ENCODE data around the gene CLDN3. TPM values are rescaled to one million over a fixed set of nuclear protein-coding genes. Genes with fewer than 3 reads are reported as not detected.

CLDN3 gene, protein sequence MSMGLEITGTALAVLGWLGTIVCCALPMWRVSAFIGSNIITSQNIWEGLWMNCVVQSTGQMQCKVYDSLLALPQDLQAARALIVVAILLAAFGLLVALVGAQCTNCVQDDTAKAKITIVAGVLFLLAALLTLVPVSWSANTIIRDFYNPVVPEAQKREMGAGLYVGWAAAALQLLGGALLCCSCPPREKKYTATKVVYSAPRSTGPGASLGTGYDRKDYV
- total RNA-seq (2014; rRNA removed; shearing (Covaris generic)) (not detected in 2 replicates), total RNA-seq (2022) (not detected in 2 replicates), Bru-seq, nascent RNA (not detected), BruChase-seq, experiment 1, labeled RNA remaining after a 6-hour chase (not detected), BruChase-seq, experiment 2, labeled RNA remaining after a 2-hour chase (not detected)
- long read RNA-seq, result 0 reads

DNA sequence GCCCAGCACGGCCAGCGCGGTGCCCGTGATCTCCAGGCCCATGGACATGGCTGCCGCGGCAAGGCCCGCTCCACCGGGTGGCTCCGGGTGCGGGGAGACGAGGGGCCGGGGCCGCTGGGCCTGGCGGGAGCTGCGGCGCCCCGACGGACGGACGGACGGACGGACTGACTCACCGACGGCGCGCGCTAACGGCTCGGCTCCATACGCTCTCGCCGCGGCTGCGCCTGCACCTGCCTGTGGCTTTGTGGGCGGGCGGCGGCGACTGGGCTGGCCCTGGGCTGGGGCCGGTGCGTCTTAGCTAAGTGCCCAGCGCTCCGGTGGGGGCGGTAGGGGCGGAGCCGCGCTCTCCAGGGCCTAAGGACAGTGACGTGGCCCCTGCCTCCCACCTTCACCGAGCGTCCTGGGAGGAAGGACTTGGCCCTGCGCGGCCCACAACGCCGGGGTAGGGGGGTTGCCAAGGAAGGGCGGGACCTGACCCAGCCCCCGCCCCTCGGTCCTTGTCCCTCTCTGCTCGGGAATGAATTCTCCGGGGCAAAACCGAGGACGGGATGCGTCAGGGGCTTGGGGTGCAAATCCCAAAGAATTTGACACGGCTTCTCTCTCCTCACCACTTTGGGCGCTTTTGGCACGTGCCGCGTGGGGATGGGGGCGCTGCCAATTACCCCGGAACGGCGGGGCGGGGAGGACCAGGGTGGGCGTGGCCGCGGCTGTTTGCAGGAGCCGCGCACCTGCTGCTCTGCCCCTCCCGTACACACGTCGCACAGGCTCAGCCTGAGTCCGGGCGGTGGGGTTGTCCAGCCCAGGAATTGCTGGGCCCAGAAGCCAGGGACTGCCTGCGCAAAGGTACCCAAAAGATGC, at the start of gene CLDN3:
CLDN3 (minus strand) TSS at position 269 of the 858 bp plus-strand sequence; CDS start at position 48, 221 bp downstream.
- POLR2A ChIA-PET, result interaction anchor here (0.6 kb wide), 1 partner anchor 249 kb away, joined by 3 read pairs; no protein-coding TSS in a partner anchor
- TF ChIP-seq EZH2phosphoT487 (IDR thresholded peaks at IDR 0.05; ENCODE audit: borderline replicate concordance, low read depth, low read length), result no peak
- TF ChIP-seq, protein P1, sequence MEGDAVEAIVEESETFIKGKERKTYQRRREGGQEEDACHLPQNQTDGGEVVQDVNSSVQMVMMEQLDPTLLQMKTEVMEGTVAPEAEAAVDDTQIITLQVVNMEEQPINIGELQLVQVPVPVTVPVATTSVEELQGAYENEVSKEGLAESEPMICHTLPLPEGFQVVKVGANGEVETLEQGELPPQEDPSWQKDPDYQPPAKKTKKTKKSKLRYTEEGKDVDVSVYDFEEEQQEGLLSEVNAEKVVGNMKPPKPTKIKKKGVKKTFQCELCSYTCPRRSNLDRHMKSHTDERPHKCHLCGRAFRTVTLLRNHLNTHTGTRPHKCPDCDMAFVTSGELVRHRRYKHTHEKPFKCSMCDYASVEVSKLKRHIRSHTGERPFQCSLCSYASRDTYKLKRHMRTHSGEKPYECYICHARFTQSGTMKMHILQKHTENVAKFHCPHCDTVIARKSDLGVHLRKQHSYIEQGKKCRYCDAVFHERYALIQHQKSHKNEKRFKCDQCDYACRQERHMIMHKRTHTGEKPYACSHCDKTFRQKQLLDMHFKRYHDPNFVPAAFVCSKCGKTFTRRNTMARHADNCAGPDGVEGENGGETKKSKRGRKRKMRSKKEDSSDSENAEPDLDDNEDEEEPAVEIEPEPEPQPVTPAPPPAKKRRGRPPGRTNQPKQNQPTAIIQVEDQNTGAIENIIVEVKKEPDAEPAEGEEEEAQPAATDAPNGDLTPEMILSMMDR (conservative IDR thresholded peaks at IDR 0.05; ENCODE audit: low read length), result no peak
- CTCF ChIA-PET (ENCODE audit: unreplicated experiment), result no interaction called here
- H3K4me3 ChIP-seq (ENCODE audit: low read depth, low read length, poor library complexity, severe bottlenecking), result peak within 1 kb of the TSS; percentile 15
- H3K36me3 ChIP-seq (ENCODE audit: insufficient read depth, low read length), result no peaks in the 10 kb centered on the region
- H3K4me2 ChIP-seq (ENCODE audit: low read length), result peak within 1 kb of the TSS; percentile 33; the same call in 1 of the 2 replicates
- H3K9me2 ChIP-seq (ENCODE audit: insufficient read depth, low read length), result no peaks in the 10 kb centered on the region
- peaks cover 3% of the 10 kb centered on the region for H3K4me1 ChIP-seq (ENCODE audit: insufficient read depth, low read length, poor library complexity, severe bottlenecking)
- DNase-seq (ENCODE audit: low spot score), result peak; percentile 13
- H3K79me2 ChIP-seq (ENCODE audit: insufficient read depth, low read depth, low read length), result no peaks in the 10 kb centered on the region
- H2AFZ ChIP-seq (ENCODE audit: low read length), result no peak within 1 kb of the TSS
- H4K20me1 ChIP-seq (ENCODE audit: insufficient read depth, low read length), result no peaks in the 10 kb centered on the region
- no peaks in the 10 kb centered on the region for H3K9me3 ChIP-seq (ENCODE audit: low read length)
- BruUV-seq (replicated peaks), result no TSS peak
- H3K27ac ChIP-seq (ENCODE audit: low read depth, low read length, poor library complexity, severe bottlenecking), result no peak within 1 kb of the TSS
- intact Hi-C loops (cut with micrococcal nuclease; ENCODE audit: unreplicated experiment), result no loop called here

DNA sequence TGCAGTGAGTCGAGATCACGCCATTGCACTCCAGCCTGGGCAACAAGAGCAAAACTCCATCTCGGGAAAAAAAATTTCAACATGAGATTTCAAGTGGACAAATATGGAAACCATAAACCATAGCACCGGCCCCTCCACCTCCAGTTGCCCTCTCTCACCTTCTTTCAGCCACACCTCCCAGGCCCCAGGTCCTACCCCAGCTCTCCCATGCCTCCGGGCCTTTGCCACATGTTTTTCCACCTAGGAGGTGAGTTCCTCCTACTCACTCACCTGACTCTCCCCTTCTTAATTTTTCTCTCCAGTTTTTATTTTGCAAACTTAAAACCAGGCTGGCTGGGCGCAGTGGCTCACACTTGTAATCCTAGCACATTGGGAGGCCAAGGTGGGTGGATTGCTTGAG, 47.1 kb upstream of the CLDN3 start:
- intact Hi-C loops (cut with micrococcal nuclease; ENCODE audit: unreplicated experiment), result no loop called here
- no peak overlapping the region for H3K4me2 ChIP-seq (ENCODE audit: low read length)
- H2AFZ ChIP-seq (ENCODE audit: low read length), result no peak overlapping the region
- H3K9me3 ChIP-seq (ENCODE audit: low read length), result no peaks in the 10 kb centered on the region
- no peak overlapping the region for H3K4me3 ChIP-seq (ENCODE audit: low read depth, low read length, poor library complexity, severe bottlenecking)
- BruUV-seq (replicated peaks), result no TSS peak
- TF ChIP-seq, protein P1 (conservative IDR thresholded peaks at IDR 0.05; ENCODE audit: low read length), result no peak
- TF ChIP-seq EZH2phosphoT487 (IDR thresholded peaks at IDR 0.05; ENCODE audit: borderline replicate concordance, low read depth, low read length), result no peak
- H3K27ac ChIP-seq (ENCODE audit: low read depth, low read length, poor library complexity, severe bottlenecking), result no peak overlapping the region
- H3K36me3 ChIP-seq (ENCODE audit: insufficient read depth, low read length), result no peaks in the 10 kb centered on the region
- no peaks in the 10 kb centered on the region for H3K4me1 ChIP-seq (ENCODE audit: insufficient read depth, low read length, poor library complexity, severe bottlenecking)
- no peak for DNase-seq (ENCODE audit: low spot score)
- ChIA-PET POLR2A (no interaction called here), CTCF (ENCODE audit: unreplicated experiment) (no interaction called here)
- H4K20me1 ChIP-seq (ENCODE audit: insufficient read depth, low read length), result no peaks in the 10 kb centered on the region
- H3K9me2 ChIP-seq (ENCODE audit: insufficient read depth, low read length), result no peaks in the 10 kb centered on the region
- no peaks in the 10 kb centered on the region for H3K79me2 ChIP-seq (ENCODE audit: insufficient read depth, low read depth, low read length)
